HUES48 (cell line): ENCODE measurements around the gene CMTM7.
"Not testable (repeated sequence)": the region's sequence is repeated elsewhere in the genome, so short reads cannot be mapped to it uniquely, and the experiment has no call there.

Experiments used
- H3K27ac ChIP-seq: one replicate; pipeline ENCODE4 v1.7.0; 2013; ENCODE audit warnings: low read depth, low read length, inconsistent platforms
- H3K27me3 ChIP-seq: 2 replicates; pipeline ENCODE4 v1.6.1; 2013; ENCODE audit warnings: mild to moderate bottlenecking, low read length; ENCODE audit not compliant: control insufficient read depth, insufficient read depth
- H3K36me3 ChIP-seq: 2 replicates; pipeline ENCODE4 v1.6.1; 2013; ENCODE audit warnings: low read length; ENCODE audit not compliant: control insufficient read depth, insufficient read depth
- H3K4me1 ChIP-seq: 2 replicates; pipeline ENCODE4 v1.6.1; 2013; ENCODE audit warnings: mild to moderate bottlenecking, low read length; ENCODE audit not compliant: control insufficient read depth, insufficient read depth
- H3K4me3 ChIP-seq: 2 replicates; pipeline ENCODE4 v1.5.1; 2013; ENCODE audit warnings: mild to moderate bottlenecking, low read depth, low read length
- H3K9ac ChIP-seq: 2 replicates; pipeline ENCODE4 v1.6.1; 2013; ENCODE audit warnings: mild to moderate bottlenecking, low read depth, low read length, moderate library complexity
- H3K9me3 ChIP-seq: 2 replicates; pipeline ENCODE4 v1.6.1; 2013; ENCODE audit warnings: low read length; ENCODE audit not compliant: control insufficient read depth, insufficient read depth

Gene CMTM7

GRCh38 chr3:32432045-32432710 is 40.5 kb downstream of the CMTM7 start:
- no peaks in the 10 kb centered on the region for H3K27me3 ChIP-seq
- H3K9me3 ChIP-seq: no peaks in the 10 kb centered on the region
- no peak overlapping the region for H3K9ac ChIP-seq
- H3K36me3 ChIP-seq: no peaks in the 10 kb centered on the region
- H3K4me1 ChIP-seq: no peaks in the 10 kb centered on the region
- H3K27ac ChIP-seq: no peak overlapping the region
- no peak overlapping the region for H3K4me3 ChIP-seq

- Histone ChIP-seq H3K36me3 (no peaks in the 10 kb centered on the region), H3K9ac (no peak overlapping the region), H3K9me3 (no peaks in the 10 kb centered on the region), H3K27me3 (no peaks in the 10 kb centered on the region), H3K4me3 (no peak overlapping the region), H3K27ac (no peak overlapping the region), H3K4me1 (no peaks in the 10 kb centered on the region)
Measured at GRCh38 chr3:32432711-32433530, 41.3 kb downstream of the CMTM7 start.

- Histone ChIP-seq H3K4me3 (no peak overlapping the region), H3K27me3 (no peaks in the 10 kb centered on the region), H3K36me3 (no peaks in the 10 kb centered on the region), H3K9me3 (no peaks in the 10 kb centered on the region), H3K27ac (no peak overlapping the region), H3K9ac (no peak overlapping the region), H3K4me1 (no peaks in the 10 kb centered on the region)
Measured at GRCh38 chr3:32434206-32434605, 42.6 kb downstream of the CMTM7 start.

GRCh38 chr3:32435911-32436815 is 44.5 kb downstream of the CMTM7 start:
- Histone ChIP-seq H3K9ac (no peak overlapping the region), H3K27me3 (no peaks in the 10 kb centered on the region), H3K36me3 (no peaks in the 10 kb centered on the region), H3K27ac (no peak overlapping the region), H3K9me3 (no peaks in the 10 kb centered on the region), H3K4me1 (no peaks in the 10 kb centered on the region), H3K4me3 (no peak overlapping the region)

- Histone ChIP-seq H3K4me3 (no peak overlapping the region), H3K9me3 (no peaks in the 10 kb centered on the region), H3K9ac (no peak overlapping the region), H3K27ac (no peak overlapping the region), H3K27me3 (no peaks in the 10 kb centered on the region), H3K36me3 (no peaks in the 10 kb centered on the region), H3K4me1 (no peaks in the 10 kb centered on the region)
Measured at GRCh38 chr3:32436816-32437189, 45.1 kb downstream of the CMTM7 start.

- Histone ChIP-seq H3K36me3 (0 out of 2 replicates have a peak, but pooled peaks cover 5% of the 10 kb centered on the region), H3K4me1 (no peaks in the 10 kb centered on the region), H3K27me3 (no peaks in the 10 kb centered on the region), H3K9ac (no peak overlapping the region), H3K4me3 (no peak overlapping the region), H3K9me3 (no peaks in the 10 kb centered on the region), H3K27ac (no peak overlapping the region)
Measured at GRCh38 chr3:32437896-32438295, 46.2 kb downstream of the CMTM7 start.

- Histone ChIP-seq H3K4me1 (no peaks in the 10 kb centered on the region), H3K4me3 (no peak overlapping the region), H3K9ac (no peak overlapping the region), H3K36me3 (0 out of 2 replicates have a peak, but pooled peaks cover 5% of the 10 kb centered on the region), H3K27me3 (no peaks in the 10 kb centered on the region), H3K9me3 (no peaks in the 10 kb centered on the region), H3K27ac (no peak overlapping the region)
Measured at GRCh38 chr3:32438596-32439344, 47.1 kb downstream of the CMTM7 start.

- H3K27ac ChIP-seq, H3K9me3 ChIP-seq, H3K4me3 ChIP-seq, H3K36me3 ChIP-seq, H3K9ac ChIP-seq, H3K4me1 ChIP-seq, H3K27me3 ChIP-seq: not testable (repeated sequence)
Measured at GRCh38 chr3:32439421-32439820, 47.8 kb downstream of the CMTM7 start.

- H3K9ac ChIP-seq: no peak overlapping the region
- H3K4me3 ChIP-seq: no peak overlapping the region
- H3K27ac ChIP-seq: no peak overlapping the region
- H3K27me3 ChIP-seq: no peaks in the 10 kb centered on the region
- H3K4me1 ChIP-seq: no peaks in the 10 kb centered on the region
- H3K9me3 ChIP-seq: no peaks in the 10 kb centered on the region
- 0 out of 2 replicates have a peak, but pooled peaks cover 5% of the 10 kb centered on the region for H3K36me3 ChIP-seq
Measured at GRCh38 chr3:32440611-32441350, 49.1 kb downstream of the CMTM7 start.

GRCh38 chr3:32442766-32443165 is 51.1 kb downstream of the CMTM7 start:
- Histone ChIP-seq H3K9ac (no peak overlapping the region), H3K4me3 (no peak overlapping the region), H3K9me3 (no peaks in the 10 kb centered on the region), H3K36me3 (0 out of 2 replicates have a peak, but pooled peaks cover 5% of the 10 kb centered on the region), H3K27me3 (no peaks in the 10 kb centered on the region), H3K4me1 (peaks cover 6% of the 10 kb centered on the region), H3K27ac (no peak overlapping the region)
